Measurements from ENCODE around the gene SPECC1.
"Not testable (repeated sequence)": the region's sequence is repeated elsewhere in the genome, so short reads cannot be mapped to it uniquely, and the experiment has no call there.

DNA sequence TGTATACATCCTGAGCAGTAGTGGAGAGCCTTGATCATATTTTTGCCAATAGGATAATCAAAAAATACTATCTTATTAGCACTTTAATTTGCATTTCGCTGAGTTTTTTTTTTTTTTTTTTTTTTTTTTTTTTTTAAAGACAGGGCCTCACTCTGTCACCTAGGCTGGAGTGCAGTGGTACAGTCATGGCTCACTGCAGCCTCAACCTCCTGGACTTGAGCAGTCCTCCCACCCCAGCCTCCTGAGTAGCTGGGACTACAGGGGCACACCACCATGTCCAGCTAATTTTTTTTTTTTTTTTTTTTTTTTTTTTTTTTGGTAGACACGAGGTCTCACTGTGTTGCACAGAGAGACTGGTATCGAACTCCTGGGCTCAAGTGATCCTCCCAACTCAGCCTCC, 230.6 kb downstream of the SPECC1 start:
- TF ChIP-seq, protein P1, sequence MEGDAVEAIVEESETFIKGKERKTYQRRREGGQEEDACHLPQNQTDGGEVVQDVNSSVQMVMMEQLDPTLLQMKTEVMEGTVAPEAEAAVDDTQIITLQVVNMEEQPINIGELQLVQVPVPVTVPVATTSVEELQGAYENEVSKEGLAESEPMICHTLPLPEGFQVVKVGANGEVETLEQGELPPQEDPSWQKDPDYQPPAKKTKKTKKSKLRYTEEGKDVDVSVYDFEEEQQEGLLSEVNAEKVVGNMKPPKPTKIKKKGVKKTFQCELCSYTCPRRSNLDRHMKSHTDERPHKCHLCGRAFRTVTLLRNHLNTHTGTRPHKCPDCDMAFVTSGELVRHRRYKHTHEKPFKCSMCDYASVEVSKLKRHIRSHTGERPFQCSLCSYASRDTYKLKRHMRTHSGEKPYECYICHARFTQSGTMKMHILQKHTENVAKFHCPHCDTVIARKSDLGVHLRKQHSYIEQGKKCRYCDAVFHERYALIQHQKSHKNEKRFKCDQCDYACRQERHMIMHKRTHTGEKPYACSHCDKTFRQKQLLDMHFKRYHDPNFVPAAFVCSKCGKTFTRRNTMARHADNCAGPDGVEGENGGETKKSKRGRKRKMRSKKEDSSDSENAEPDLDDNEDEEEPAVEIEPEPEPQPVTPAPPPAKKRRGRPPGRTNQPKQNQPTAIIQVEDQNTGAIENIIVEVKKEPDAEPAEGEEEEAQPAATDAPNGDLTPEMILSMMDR (IDR thresholded peaks at IDR 0.05), result not testable (repeated sequence)
- TF ChIP-seq POLR2A (IDR thresholded peaks at IDR 0.05), result not testable (repeated sequence)

Measured in breast epithelium (tissue), 3 donors.